ENCODE data around the gene NFX1. TPM values are rescaled to one million over a fixed set of nuclear protein-coding genes. Genes with fewer than 3 reads are reported as not detected.

The NFX1 gene
- polyA plus RNA-seq, 3 donors = 4.3 to 26.3 (median 8.1) TPM

GRCh38 chr9:33344145-33344544 is 53.8 kb downstream of the NFX1 start:
- Mint-ChIP-seq H3K4me3 (no peak overlapping the region), H3K9me3 (peaks cover 2 to 12% (median 8%) of the 10 kb centered on the region in 7 donors), H3K27ac (no peak overlapping the region), H3K36me3 (peaks cover 82 to 96% of the 10 kb centered on the region in 2 donors), H3K4me1 (no peaks in the 10 kb centered on the region), H3K27me3 (ENCODE audit: low read depth in 3 of 3) (no peaks in the 10 kb centered on the region)
- H2AFZ ChIP-seq (ENCODE audit: insufficient read depth, low read depth, low read length, poor library complexity, severe bottlenecking) = no peak overlapping the region
- H3K4me1 ChIP-seq (ENCODE audit: control insufficient read depth in 1 of 2, insufficient read depth in 2 of 2, low read length in 2 of 2) = no peaks in the 10 kb centered on the region
- no peak overlapping the region for H3K4me2 ChIP-seq (replicated peaks; ENCODE audit: extremely low read depth, low read length, poor library complexity, severe bottlenecking)
- 100% methylated on average over 2 of the region's 3 CpGs for WGBS (ENCODE audit: insufficient coverage)
- no peak for TF ChIP-seq CTCF (IDR thresholded peaks at IDR 0.05)
- peaks cover 11 to 13% of the 10 kb centered on the region in 2 donors for H3K9me3 ChIP-seq (replicated peaks in 1 of 2; ENCODE audit: control insufficient read depth in 1 of 2, insufficient read depth in 1 of 2, low read length in 2 of 2)
- no peak overlapping the region for H3K27ac ChIP-seq (ENCODE audit: low read depth in 1 of 2, low read length in 2 of 2)
- DNase-seq = no peak
- no peak overlapping the region for H3K4me3 ChIP-seq (replicated peaks in 1 of 3; ENCODE audit: low read depth in 2 of 3, low read length in 3 of 3)
- intact Hi-C loops (cut with micrococcal nuclease) = no loop called here
- no peaks in the 10 kb centered on the region for H4K20me1 ChIP-seq (ENCODE audit: insufficient read depth, low read length)
- H3K79me2 ChIP-seq (ENCODE audit: insufficient read depth, low read length) = no peaks in the 10 kb centered on the region
- no peaks in the 10 kb centered on the region for H3K27me3 ChIP-seq (ENCODE audit: control insufficient read depth in 2 of 2, insufficient read depth in 2 of 2, low read length in 2 of 2)
- no peak overlapping the region for H3K9ac ChIP-seq (ENCODE audit: insufficient read depth, low read length, poor library complexity, severe bottlenecking)
- H3K36me3 ChIP-seq (replicated peaks in 1 of 2; ENCODE audit: control insufficient read depth in 1 of 2, insufficient read depth in 2 of 2, low read length in 2 of 2) = peaks cover 84 to 96% of the 10 kb centered on the region in 2 donors

- H3K9me3 Mint-ChIP-seq = peaks cover 0 to 3% (median 0%) of the 10 kb centered on the region in 7 donors
- H3K4me2 ChIP-seq (replicated peaks; ENCODE audit: extremely low read depth, low read length, poor library complexity, severe bottlenecking) = no peak overlapping the region
- H3K4me1 ChIP-seq (ENCODE audit: control insufficient read depth in 1 of 2, insufficient read depth in 2 of 2, low read length in 2 of 2) = no peaks in the 10 kb centered on the region
- H3K9ac ChIP-seq (ENCODE audit: insufficient read depth, low read length, poor library complexity, severe bottlenecking) = no peak overlapping the region
- H3K27ac Mint-ChIP-seq = no peak overlapping the region
- no peaks in the 10 kb centered on the region for H3K9me3 ChIP-seq (replicated peaks in 1 of 2; ENCODE audit: control insufficient read depth in 1 of 2, insufficient read depth in 1 of 2, low read length in 2 of 2)
- H3K79me2 ChIP-seq (ENCODE audit: insufficient read depth, low read length) = no peaks in the 10 kb centered on the region
- no peak overlapping the region for H3K27ac ChIP-seq (ENCODE audit: low read depth in 1 of 2, low read length in 2 of 2)
- H3K36me3 Mint-ChIP-seq = peaks cover 65 to 86% of the 10 kb centered on the region in 2 donors
- DNase-seq = no peak
- H3K27me3 Mint-ChIP-seq (ENCODE audit: low read depth in 3 of 3) = no peaks in the 10 kb centered on the region
- H3K36me3 ChIP-seq (replicated peaks in 1 of 2; ENCODE audit: control insufficient read depth in 1 of 2, insufficient read depth in 2 of 2, low read length in 2 of 2) = peaks cover 72 to 88% of the 10 kb centered on the region in 2 donors
- H3K4me3 ChIP-seq (replicated peaks in 1 of 3; ENCODE audit: low read depth in 2 of 3, low read length in 3 of 3) = no peak overlapping the region
- H4K20me1 ChIP-seq (ENCODE audit: insufficient read depth, low read length) = no peaks in the 10 kb centered on the region
- intact Hi-C loops (cut with micrococcal nuclease) = no loop called here
- no peaks in the 10 kb centered on the region for H3K27me3 ChIP-seq (ENCODE audit: control insufficient read depth in 2 of 2, insufficient read depth in 2 of 2, low read length in 2 of 2)
- no CpG with 5 or more reads among the region's 4 CpGs for WGBS (ENCODE audit: insufficient coverage)
- H3K4me3 Mint-ChIP-seq = no peak overlapping the region
- no peaks in the 10 kb centered on the region for H3K4me1 Mint-ChIP-seq
- no peak overlapping the region for H2AFZ ChIP-seq (ENCODE audit: insufficient read depth, low read depth, low read length, poor library complexity, severe bottlenecking)
- TF ChIP-seq CTCF (IDR thresholded peaks at IDR 0.05) = no peak
Observed at GRCh38 chr9:33346564-33346963, 56.2 kb downstream of the NFX1 start.

All from CD14-positive monocyte (primary cell).